Measurements from ENCODE around the gene IMMP2L.

DNA sequence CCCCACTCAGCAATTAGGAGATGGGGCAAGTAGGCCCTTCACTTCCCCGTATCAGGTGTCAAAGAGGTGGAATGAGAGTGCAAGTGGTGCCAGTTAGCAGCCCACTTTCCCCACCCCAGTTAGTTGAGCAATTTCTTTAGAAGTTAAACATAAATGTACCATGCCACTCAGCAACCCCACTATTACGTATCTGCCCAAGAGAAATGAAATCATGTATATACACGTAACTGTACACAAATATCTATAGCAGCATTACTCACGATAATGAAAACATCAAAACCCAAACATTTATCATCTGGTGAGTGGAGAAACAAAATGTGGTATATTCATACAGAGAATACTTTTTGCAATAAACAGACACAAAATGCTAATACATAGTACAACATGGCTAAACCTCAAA lies 50.4 kb downstream of the IMMP2L start:
- TF ChIP-seq MYC (IDR thresholded peaks at IDR 0.05; ENCODE audit: borderline replicate concordance, low read length): no peak
- TF ChIP-seq TP53 (CRISPR knock-in tag; IDR thresholded peaks at IDR 0.05): no peak
- no peak for TF ChIP-seq CTCF (IDR thresholded peaks at IDR 0.05)
- TF ChIP-seq KDM5A (IDR thresholded peaks at IDR 0.05): no peak
- TF ChIP-seq, protein P1, sequence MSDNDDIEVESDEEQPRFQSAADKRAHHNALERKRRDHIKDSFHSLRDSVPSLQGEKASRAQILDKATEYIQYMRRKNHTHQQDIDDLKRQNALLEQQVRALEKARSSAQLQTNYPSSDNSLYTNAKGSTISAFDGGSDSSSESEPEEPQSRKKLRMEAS (IDR thresholded peaks at IDR 0.05): no peak
- TF ChIP-seq RAD21 (conservative IDR thresholded peaks at IDR 0.05 in 1 of 2, IDR thresholded peaks at IDR 0.05 in 1 of 2): no peak
- TF ChIP-seq HOXB5 (CRISPR knock-in tag; IDR thresholded peaks at IDR 0.05): no peak
- TF ChIP-seq GATA3 (IDR thresholded peaks at IDR 0.05; ENCODE audit: borderline replicate concordance): no peak
- TF ChIP-seq, protein P2, sequence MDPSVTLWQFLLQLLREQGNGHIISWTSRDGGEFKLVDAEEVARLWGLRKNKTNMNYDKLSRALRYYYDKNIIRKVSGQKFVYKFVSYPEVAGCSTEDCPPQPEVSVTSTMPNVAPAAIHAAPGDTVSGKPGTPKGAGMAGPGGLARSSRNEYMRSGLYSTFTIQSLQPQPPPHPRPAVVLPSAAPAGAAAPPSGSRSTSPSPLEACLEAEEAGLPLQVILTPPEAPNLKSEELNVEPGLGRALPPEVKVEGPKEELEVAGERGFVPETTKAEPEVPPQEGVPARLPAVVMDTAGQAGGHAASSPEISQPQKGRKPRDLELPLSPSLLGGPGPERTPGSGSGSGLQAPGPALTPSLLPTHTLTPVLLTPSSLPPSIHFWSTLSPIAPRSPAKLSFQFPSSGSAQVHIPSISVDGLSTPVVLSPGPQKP (IDR thresholded peaks at IDR 0.05; ENCODE audit: low read depth, low read length): no peak
- TF ChIP-seq REST (IDR thresholded peaks at IDR 0.05): no peak
- TF ChIP-seq EP300 (IDR thresholded peaks at IDR 0.05): no peak

Measured in A549 (cell line).